ENCODE measurements around the gene WNT5B. TPM values are rescaled to one million over a fixed set of nuclear protein-coding genes. Genes with fewer than 3 reads are reported as not detected.

Gene WNT5B
- polyA plus RNA-seq, 1 of the 3 experiments (the other 2 are of a cell fraction): 29.3 TPM

DNA sequence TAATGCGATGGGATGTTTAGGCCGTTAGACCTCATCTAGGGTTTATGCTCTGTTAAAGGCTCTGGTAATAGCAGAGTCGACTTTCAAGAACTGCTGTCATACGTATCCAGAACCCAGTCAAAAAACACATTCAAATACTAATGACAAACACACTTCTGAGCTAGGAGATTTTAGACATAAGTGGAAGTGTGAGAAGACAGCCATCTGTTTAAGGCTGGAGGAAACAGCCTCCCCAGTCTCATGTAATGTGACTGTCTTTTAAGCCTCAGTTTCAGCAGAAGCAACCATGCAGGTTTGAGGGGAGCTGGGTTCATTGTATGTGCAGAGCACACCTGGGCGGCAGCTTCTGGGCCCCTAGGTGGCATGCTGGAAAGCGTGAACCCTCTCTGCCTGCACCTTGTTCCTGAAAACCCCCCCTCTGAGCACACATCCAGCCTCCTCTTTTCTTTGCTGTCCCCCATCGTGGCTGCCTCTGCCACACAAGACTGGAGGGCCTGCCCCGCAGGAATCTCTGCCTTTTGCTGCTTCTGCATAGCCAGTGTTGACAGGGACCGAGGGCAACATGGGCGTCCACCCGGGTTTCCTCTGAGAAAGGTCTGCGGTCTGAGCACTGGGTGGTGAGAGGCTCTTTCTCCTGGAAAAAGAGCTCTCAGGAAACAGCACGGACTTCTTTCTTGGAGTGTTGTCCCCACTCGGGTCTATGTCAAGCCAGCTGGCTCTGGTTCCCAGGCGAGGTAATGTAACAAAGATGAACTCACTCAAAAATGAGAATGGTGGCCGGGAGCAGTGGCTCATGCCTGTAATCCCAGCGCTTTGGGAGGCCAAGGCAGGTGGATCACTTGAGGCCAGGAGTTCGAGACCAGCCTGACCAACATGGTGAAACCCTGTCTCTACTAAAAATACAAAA lies 11.6 kb downstream of the WNT5B start:
- Histone ChIP-seq H3K4me1 (ENCODE audit: control insufficient read depth in 1 of 2, insufficient read depth in 2 of 2, low read depth in 1 of 2, low read length in 1 of 2) (peaks cover 15 to 28% of the 10 kb centered on the region in 2 experiments), H3K4me3 (ENCODE audit: low read depth in 2 of 2, low read length in 1 of 2) (no peak overlapping the region), H3K4me2 (no peak overlapping the region; the same call in 1 of the 2 replicates), H3K36me3 (replicated peaks in 1 of 2; ENCODE audit: control insufficient read depth in 1 of 2, insufficient read depth in 2 of 2, low read length in 1 of 2) (peaks cover 0 to 19% of the 10 kb centered on the region in 2 experiments), H3K27me3 (ENCODE audit: insufficient read depth) (no peaks in the 10 kb centered on the region), H3K9me3 (no peaks in the 10 kb centered on the region), H3K27ac (ENCODE audit: low read depth in 2 of 2, low read length in 1 of 2) (no peak overlapping the region), H2AFZ (ENCODE audit: low read depth) (no peak overlapping the region), H3K9ac (no peak overlapping the region), H4K20me1 (ENCODE audit: insufficient read depth) (peaks cover 16% of the 10 kb centered on the region), H3K79me2 (ENCODE audit: insufficient read depth) (peaks cover 21% of the 10 kb centered on the region), H3F3A (replicated peaks; ENCODE audit: insufficient read depth) (peaks cover 10% of the 10 kb centered on the region), H3K9me2 (no peaks in the 10 kb centered on the region)
- ChIA-PET POLR2A (interaction anchor here (1.0 kb wide), 1 partner anchor 11 kb away, joined by 4 read pairs; the partner anchor contains the start of gene WNT5B), CTCF (interaction anchor here (1.1 to 4.3 kb wide), 6 partner anchors 9 to 299 kb away, joined by 3 to 33 read pairs (median 6); no protein-coding TSS in a partner anchor)
- DNase-seq: no peak
- TF ChIP-seq ELF1 (IDR thresholded peaks at IDR 0.05): no peak
- TF ChIP-seq NFIC (IDR thresholded peaks at IDR 0.05; ENCODE audit: borderline replicate concordance): no peak
- no peak for TF ChIP-seq MXI1 (IDR thresholded peaks at IDR 0.05; ENCODE audit: low read depth, low read length)
- TF ChIP-seq NRF1 (IDR thresholded peaks at IDR 0.05; ENCODE audit: low read depth, low read length): no peak
- TF ChIP-seq SIN3A (IDR thresholded peaks at IDR 0.05; ENCODE audit: borderline replicate concordance, low read depth, low read length): no peak
- no peak for TF ChIP-seq TAF1 (IDR thresholded peaks at IDR 0.05; ENCODE audit: borderline replicate concordance, low read depth, low read length)
- TF ChIP-seq, protein P1, sequence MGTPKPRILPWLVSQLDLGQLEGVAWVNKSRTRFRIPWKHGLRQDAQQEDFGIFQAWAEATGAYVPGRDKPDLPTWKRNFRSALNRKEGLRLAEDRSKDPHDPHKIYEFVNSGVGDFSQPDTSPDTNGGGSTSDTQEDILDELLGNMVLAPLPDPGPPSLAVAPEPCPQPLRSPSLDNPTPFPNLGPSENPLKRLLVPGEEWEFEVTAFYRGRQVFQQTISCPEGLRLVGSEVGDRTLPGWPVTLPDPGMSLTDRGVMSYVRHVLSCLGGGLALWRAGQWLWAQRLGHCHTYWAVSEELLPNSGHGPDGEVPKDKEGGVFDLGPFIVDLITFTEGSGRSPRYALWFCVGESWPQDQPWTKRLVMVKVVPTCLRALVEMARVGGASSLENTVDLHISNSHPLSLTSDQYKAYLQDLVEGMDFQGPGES (IDR thresholded peaks at IDR 0.05; ENCODE audit: low read depth, low read length): no peak
- no peak for TF ChIP-seq GATA2 (CRISPR knock-in tag; IDR thresholded peaks at IDR 0.05)
- TF ChIP-seq, protein P2, sequence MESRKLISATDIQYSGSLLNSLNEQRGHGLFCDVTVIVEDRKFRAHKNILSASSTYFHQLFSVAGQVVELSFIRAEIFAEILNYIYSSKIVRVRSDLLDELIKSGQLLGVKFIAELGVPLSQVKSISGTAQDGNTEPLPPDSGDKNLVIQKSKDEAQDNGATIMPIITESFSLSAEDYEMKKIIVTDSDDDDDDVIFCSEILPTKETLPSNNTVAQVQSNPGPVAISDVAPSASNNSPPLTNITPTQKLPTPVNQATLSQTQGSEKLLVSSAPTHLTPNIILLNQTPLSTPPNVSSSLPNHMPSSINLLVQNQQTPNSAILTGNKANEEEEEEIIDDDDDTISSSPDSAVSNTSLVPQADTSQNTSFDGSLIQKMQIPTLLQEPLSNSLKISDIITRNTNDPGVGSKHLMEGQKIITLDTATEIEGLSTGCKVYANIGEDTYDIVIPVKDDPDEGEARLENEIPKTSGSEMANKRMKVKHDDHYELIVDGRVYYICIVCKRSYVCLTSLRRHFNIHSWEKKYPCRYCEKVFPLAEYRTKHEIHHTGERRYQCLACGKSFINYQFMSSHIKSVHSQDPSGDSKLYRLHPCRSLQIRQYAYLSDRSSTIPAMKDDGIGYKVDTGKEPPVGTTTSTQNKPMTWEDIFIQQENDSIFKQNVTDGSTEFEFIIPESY (IDR thresholded peaks at IDR 0.05; ENCODE audit: borderline replicate concordance, low read depth): no peak
- TF ChIP-seq, protein P3, sequence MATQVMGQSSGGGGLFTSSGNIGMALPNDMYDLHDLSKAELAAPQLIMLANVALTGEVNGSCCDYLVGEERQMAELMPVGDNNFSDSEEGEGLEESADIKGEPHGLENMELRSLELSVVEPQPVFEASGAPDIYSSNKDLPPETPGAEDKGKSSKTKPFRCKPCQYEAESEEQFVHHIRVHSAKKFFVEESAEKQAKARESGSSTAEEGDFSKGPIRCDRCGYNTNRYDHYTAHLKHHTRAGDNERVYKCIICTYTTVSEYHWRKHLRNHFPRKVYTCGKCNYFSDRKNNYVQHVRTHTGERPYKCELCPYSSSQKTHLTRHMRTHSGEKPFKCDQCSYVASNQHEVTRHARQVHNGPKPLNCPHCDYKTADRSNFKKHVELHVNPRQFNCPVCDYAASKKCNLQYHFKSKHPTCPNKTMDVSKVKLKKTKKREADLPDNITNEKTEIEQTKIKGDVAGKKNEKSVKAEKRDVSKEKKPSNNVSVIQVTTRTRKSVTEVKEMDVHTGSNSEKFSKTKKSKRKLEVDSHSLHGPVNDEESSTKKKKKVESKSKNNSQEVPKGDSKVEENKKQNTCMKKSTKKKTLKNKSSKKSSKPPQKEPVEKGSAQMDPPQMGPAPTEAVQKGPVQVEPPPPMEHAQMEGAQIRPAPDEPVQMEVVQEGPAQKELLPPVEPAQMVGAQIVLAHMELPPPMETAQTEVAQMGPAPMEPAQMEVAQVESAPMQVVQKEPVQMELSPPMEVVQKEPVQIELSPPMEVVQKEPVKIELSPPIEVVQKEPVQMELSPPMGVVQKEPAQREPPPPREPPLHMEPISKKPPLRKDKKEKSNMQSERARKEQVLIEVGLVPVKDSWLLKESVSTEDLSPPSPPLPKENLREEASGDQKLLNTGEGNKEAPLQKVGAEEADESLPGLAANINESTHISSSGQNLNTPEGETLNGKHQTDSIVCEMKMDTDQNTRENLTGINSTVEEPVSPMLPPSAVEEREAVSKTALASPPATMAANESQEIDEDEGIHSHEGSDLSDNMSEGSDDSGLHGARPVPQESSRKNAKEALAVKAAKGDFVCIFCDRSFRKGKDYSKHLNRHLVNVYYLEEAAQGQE (IDR thresholded peaks at IDR 0.05; ENCODE audit: low read depth, low read length): no peak
- no peak for TF ChIP-seq FOSL2 (IDR thresholded peaks at IDR 0.05; ENCODE audit: borderline replicate concordance, low read depth)
- no peak for TF ChIP-seq MEF2A (IDR thresholded peaks at IDR 0.05; ENCODE audit: borderline replicate concordance, low read depth)
- no peak for TF ChIP-seq RCOR1 (IDR thresholded peaks at IDR 0.05; ENCODE audit: low read length)
- no peak for TF ChIP-seq TEAD4 (IDR thresholded peaks at IDR 0.05; ENCODE audit: borderline replicate concordance, insufficient read depth)
- TF ChIP-seq TCF12 (IDR thresholded peaks at IDR 0.05): no peak
- TF ChIP-seq, protein P4, sequence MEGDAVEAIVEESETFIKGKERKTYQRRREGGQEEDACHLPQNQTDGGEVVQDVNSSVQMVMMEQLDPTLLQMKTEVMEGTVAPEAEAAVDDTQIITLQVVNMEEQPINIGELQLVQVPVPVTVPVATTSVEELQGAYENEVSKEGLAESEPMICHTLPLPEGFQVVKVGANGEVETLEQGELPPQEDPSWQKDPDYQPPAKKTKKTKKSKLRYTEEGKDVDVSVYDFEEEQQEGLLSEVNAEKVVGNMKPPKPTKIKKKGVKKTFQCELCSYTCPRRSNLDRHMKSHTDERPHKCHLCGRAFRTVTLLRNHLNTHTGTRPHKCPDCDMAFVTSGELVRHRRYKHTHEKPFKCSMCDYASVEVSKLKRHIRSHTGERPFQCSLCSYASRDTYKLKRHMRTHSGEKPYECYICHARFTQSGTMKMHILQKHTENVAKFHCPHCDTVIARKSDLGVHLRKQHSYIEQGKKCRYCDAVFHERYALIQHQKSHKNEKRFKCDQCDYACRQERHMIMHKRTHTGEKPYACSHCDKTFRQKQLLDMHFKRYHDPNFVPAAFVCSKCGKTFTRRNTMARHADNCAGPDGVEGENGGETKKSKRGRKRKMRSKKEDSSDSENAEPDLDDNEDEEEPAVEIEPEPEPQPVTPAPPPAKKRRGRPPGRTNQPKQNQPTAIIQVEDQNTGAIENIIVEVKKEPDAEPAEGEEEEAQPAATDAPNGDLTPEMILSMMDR (IDR thresholded peaks at IDR 0.05): no peak
- TF ChIP-seq, protein P5, sequence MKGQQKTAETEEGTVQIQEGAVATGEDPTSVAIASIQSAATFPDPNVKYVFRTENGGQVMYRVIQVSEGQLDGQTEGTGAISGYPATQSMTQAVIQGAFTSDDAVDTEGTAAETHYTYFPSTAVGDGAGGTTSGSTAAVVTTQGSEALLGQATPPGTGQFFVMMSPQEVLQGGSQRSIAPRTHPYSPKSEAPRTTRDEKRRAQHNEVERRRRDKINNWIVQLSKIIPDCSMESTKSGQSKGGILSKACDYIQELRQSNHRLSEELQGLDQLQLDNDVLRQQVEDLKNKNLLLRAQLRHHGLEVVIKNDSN (IDR thresholded peaks at IDR 0.05; ENCODE audit: borderline replicate concordance, low read depth): no peak
- no peak for TF ChIP-seq EZH2phosphoT487 (IDR thresholded peaks at IDR 0.05; ENCODE audit: borderline replicate concordance, low read depth)
- 88% methylated on average over 18 of the region's 18 CpGs for WGBS (ENCODE audit: low lambda C conversion rate)

Data from SK-N-SH (cell line).